Suppressor macrophage treated with lipopolysaccharide for 4 hours (primary cell): ENCODE results near the gene TDP1.
"Not testable (repeated sequence)": the region's sequence is repeated elsewhere in the genome, so short reads cannot be mapped to it uniquely, and the experiment has no call there.

ENCODE experiments used
- DNase-seq: peaks from one replicate; pipeline ENCODE4 v3.0.0-alpha.2; 2020

Gene TDP1

DNA sequence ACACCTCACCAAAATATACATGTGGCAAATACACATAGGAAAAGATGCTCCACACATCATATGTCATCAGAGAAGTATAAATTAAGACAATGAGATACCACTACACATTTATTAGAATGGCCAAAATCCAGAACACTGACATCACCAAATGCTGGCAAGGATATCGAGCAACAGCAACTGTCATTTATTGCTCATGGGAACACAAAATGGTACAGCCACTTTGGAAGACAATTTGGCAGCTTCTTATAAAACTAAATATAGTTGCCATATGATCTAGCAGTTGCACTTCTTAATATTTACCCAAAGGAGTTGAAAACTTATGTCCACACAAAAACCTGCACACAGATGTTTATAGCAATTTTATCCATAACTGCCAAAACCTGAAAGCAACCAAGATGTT is 99.1 kb downstream of the TDP1 start:
- DNase-seq, result no peak

DNA sequence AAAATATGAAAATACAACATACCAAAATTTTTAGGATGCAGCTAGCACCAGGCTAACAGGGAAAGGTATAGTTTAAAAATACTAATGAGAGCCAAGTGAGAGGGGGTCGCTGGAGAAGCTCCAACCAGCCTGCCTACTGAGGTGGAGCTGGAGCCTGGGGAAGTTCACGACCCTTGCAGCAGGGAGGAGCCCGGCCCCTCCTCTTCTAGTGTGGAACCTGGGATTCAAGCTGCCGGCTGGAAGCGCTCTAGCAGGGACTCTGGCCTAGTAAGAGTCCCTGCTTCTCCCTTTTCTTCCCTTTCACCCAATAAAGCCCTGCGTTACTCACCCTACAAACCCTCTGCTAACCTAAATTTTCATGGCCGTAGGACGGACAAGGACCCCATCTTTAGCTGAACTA is 101.1 kb downstream of the TDP1 start:
- no peak for DNase-seq

DNA sequence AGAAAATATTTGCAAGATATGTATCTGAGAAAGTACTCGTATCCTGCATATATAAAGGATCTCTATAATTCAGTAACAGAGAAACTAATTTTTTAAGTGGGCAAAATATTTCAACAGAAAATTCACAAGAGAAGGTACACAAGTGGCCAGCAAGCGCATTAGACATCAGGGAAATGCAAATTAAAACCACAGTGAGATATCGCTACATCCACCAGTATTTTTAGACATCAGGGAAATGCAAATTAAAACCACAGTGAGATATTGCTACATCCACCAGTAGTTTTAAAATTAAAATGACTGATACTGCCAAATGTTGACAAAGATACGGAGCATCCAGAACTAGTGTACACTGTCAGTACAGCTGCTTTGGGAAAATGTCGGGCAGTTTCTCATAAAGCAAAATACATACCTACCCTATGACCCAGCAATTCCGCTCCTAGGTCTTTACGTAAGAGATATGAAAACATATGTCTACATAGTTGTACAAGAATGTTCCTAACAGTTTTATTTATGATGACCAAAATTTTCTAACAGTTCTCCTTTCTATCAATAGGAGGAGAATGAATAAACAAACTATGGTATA is 103.2 kb downstream of the TDP1 start:
- DNase-seq, result peak; percentile 29

DNA sequence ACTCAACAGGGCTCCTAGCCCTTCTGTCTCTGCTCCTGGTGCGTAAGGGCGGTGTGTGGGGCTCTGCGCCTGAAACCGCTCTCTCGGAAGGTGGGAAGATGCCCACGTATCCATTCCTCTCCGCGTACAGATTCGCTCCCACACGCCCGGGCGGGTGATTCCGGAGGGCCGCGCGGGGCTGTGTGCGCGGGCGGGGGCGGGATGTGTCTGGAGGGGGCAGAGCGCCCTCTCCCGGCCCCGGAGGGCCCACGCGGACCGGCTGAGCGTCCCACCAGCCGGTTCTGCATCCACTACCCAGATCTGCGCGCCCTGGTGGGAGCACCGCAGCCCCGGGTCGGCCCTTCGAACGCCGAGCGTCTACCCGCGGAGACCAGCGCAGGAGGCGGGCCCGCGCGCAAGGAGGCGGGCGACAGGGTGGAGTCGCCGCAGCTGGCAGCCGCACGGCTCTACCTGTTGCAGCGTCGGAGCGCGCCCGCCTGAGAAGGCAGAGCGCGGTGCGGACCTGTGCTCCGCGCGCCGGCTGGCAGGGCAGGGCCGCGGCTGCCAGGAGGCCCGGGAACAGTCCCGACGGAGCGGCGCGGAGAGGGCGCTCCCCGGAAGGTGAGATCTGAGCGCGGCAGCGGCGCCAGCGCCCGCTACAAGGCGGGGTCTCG is 104.7 kb downstream of the TDP1 start:
- peak; percentile 82 for DNase-seq

DNA sequence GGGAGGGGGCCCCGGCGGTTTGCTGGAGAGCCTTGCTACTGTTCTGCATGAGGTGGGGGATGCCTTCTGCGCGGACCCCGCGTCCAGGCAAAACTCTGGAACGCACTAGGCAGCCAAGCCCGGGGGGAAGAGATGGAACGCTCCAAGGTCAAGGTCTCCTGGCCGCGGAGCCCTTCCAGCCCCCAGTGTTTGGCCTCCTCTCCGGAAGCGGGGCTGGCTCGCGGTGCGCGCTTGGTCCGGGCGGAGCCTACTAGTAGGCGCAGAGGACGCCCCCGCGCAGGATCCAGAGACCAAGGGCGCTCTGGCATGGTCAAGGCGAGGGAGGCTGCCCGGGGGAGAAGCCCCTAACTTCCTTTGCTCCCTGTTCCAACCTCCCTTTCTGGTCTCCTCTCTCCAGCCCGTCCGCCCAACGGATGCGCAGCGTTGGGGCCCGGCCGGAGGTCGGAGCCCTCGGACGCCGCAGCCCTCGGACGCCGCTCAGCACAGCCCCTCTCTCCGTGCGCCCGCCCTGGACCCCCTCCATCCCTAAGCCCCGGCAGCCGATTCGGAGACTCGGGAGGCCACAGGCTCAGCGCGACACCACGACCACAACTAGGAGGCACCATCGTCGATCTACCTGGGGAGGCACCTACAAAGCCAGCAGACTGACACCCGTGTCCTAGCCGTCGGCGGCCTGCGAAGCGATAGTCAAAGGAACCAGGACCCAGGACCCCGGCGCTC is 105.4 kb downstream of the TDP1 start:
- peak; percentile 33 for DNase-seq

DNA sequence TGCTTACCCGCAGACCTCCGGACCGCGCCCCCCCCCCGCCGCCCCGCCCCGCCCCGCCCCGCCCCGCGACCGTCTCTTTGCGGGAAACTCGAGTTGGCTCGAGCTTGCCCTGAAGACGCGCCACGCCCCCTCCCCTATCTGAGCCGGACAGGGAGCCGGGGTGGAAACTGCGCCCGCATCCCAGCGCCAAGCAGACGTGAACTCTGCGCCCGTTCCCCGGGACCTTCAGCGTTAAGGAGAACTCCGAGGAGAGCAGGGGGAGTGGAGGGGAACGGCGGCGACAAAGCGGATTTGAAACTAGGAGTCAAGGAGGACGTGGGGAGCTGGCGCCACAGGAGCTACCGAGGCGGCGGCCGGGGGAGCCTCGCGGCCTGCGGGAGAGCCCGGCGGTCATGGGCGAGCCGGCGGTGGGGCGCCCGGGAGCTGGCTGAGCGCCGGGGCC is 106.0 kb downstream of the TDP1 start, which contains the start of gene KCNK13:
Gene KCNK13, plus strand, starts transcription at position 310 of the 442 bp plus-strand sequence. CDS start 212 bp downstream, outside the sequence.
- peak; percentile 78 for DNase-seq

DNA sequence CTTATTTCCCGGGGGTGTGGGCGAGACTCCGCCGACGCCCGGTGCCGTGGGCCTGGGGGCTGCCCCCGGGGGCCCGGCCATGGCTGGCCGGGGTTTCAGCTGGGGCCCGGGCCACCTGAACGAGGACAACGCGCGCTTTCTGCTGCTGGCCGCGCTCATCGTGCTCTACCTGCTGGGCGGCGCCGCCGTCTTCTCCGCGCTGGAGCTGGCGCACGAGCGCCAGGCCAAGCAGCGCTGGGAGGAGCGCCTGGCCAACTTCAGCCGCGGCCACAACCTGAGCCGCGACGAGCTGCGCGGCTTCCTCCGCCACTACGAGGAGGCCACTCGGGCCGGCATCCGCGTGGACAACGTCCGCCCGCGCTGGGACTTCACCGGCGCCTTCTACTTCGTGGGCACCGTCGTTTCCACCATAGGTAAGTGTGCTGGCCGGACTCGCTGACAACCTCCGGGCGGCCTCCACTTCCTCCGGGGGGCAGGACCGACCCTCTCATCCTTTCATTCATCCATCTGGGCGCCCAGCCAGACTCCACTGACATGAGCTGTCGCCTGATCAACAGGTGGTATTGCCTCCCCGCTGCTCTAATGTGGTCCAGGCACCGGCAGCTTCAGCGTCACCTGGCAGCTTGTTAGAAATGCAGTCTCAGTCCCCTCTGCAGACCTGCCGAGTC is 106.5 kb downstream of the TDP1 start:
- DNase-seq, result peak; percentile 25

DNA sequence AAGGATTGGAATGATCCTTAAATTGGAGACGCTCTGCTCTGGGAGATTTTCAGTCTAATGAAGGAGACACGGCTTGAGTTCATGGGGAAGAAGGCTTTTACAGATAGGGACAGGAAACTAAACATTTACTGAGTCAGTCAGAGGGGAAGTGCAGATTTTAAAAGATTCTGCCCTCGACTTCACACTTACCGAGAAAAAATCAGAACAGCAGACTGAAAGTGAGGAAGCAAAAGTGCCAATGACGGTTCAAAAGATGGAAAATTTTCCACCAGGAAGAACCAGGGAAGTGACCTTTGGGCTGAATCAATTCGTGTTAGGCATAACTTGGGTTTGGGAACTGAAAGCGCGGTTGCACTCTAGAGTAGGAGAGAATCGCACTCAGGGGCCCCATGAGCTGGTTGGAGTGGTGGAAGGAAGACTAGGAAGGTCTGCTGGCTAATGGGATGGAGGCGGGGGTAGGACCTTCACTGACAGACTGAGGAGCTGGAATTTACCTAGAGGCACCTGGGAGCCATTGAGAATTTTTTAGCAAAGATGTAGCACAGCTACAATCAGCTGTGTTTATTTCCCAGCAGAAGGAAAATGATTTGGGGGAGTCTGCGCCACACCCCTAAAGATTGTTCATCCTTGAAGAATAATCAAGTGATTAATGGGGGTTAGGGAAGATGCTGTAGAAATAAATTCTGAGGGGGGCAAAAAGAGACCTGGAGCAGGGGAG is 107.3 kb downstream of the TDP1 start:
- peak; percentile 80 for DNase-seq

DNA sequence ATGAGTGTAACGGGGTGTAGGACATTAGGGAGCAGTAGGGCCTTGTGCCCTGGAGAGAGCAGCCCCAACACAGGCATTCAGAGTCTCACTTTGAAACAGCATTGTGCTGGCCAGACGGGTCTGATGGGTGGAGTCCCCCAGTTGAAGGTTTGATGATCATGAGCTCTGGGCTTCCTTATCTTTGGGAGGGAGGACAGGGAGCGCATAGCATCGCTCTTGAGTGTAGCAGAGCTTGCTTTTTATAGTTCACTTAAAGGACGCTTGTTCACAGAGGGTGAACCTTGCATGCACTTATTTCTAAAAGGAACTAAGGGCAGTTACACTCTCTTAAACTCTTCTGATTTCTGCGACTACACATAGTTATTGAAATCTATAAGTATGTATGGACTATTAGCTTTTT is 116.6 kb downstream of the TDP1 start:
- no peak for DNase-seq

DNA sequence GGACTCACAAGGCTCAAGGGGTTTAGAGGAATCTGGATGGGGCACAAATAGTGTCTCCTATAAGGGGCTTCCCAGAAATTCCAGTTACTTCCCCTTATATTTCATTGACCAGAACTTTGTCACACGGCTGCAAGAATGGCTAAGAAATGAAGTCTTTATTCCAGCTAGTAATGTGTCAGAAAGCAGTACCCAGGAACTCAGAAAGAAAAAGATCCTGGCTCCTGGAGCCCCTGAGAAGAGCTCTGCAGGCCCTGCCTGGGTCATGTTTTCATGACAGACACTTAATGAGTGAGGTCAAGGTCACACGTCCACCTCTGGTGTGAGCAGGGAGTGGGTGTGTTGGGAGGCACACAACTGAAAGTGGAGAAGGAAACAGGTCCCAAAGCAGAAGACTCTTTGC is 123.8 kb downstream of the TDP1 start:
- DNase-seq, result peak; percentile 59

DNA sequence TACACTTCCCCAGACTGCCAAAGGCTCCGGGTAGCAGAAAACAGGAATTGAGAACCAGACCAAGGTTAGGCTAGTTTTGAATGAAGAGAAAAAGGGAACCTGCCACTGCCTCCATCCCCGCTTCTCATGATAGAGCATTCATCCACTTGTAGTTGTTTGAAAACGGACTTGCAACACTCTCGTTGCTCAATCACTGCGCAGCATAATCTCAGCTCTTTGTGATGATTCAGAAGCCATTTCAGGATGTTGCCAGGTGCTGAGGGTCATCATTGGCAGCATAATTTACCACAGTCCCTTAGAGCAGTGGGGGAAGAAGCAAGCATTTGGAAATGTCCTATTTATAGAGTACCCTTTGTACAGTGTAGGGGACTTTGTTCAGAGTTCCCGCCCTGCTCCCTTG is 131.7 kb downstream of the TDP1 start:
- DNase-seq, result peak; percentile 96

DNA sequence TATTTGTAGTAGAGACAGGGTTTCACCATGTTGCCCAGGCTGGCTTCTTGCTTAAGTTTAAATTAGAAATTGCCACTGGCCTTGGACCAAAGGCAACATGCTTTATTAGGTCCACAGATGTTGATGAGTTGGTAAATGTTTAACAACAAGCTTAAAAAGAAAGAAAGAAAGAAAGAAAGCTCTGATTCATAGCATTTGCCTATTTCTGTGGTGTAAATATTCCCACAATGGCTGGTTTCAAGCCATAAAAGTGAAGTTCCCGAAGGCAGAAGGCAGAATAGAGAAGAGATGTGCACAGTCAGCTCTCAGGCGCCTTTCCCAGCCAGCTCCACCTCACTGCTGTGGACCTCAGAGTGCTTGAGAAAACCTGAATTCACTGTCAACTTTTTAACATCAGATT is 132.4 kb downstream of the TDP1 start:
- DNase-seq, result no peak

DNA sequence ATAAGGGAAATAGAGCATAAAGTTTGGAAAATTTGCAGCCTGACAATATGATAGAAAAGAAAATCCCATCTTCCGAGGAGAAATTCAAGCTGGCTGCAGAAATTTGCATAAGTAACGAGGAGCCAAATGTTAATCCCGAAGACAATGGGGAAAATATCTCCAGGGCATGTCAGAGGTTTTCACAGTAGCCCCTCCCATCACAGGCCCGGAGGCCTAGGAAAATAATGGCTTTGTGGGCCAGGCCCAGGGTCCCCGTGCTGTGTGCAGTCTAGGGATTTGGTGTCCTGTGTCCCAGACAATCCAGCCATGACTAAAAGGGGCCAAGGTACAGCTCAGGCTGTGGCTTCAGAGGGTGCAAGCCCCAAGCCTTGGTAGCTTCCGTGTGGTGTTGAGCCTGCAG is 133.8 kb downstream of the TDP1 start:
- DNase-seq, result not testable (repeated sequence)

DNA sequence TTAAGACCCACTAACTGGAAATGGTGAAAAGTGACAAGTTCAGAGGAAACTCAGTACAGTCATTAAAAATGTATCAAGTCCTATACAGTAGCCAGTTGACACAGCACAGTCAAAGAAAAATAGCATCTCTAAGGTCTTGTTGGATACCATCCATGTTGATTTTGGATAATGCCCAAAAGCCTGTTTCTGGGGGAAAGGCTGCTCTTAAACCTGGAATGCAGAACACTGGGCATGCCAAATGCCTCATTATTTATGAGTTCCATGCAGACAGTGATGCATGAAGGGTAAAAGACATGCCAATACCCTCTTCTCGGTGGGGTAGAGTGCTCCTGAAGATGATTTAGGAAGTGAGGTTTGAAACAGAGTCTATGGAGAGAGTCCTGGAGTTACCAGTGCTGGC is 135.7 kb downstream of the TDP1 start:
- DNase-seq, result no peak

DNA sequence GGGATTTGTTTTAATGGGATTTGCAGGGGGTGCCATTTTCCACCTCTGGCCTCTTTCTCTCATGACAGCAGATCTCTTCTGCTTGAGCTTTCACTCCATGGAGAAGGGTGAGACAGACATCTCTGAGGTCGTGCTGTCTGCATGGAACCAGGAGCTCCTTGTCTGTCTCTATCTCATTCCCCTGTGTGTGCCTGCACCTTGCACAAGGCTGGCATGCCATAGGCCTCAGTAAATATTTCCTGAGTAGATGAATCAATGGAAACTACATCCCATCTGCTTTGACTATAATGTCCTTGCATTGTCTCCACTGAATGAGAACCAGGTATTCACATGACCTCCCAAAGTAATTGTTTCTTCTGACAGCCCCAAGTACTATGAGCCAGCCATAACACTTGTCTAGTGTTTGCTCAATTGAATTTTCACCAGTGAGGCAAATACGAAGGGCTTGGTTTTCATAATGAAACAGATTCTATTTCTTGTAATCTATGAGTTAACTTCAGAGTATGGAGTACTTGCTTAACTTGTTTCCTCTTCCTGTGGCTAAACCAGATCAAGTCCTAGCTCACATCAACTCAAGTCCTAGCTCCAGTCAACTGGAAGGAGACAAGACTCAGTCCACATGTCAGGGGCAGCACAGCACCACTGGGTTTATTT is 138.3 kb downstream of the TDP1 start:
- DNase-seq, result peak; percentile 72
